Stimulated activated CD4-positive, alpha-beta T cell treated with anti-CD3 and anti-CD28 coated beads, Interleukin-4, amount 100 ng/mL, for 48 hours (primary cell): ENCODE data around the gene HNRNPA3.
"Not testable (repeated sequence)": the region's sequence is repeated elsewhere in the genome, so short reads cannot be mapped to it uniquely, and the experiment has no call there.

Experiments used
- DNase-seq, 2 donors: peaks; one replicate each; pipeline ENCODE4 v3.0.0-alpha.2; 2020; ENCODE audit warnings: low read depth in 2 of 2

Gene HNRNPA3

GRCh38 chr2:177234267-177234666, 21.7 kb downstream of the HNRNPA3 start:
- DNase-seq = no peak

- DNase-seq = no peak
Measured at GRCh38 chr2:177235855-177236437, 23.4 kb downstream of the HNRNPA3 start.

- DNase-seq = no peak
Measured at GRCh38 chr2:177237932-177238331, 25.3 kb downstream of the HNRNPA3 start.

- no peak for DNase-seq
Measured at GRCh38 chr2:177239053-177239452, 26.5 kb downstream of the HNRNPA3 start.

- no peak for DNase-seq
Measured at GRCh38 chr2:177239932-177240630, 27.5 kb downstream of the HNRNPA3 start.

GRCh38 chr2:177241711-177242120, 29.1 kb downstream of the HNRNPA3 start:
- DNase-seq = no peak

- no peak for DNase-seq
Measured at GRCh38 chr2:177242121-177242987, 29.8 kb downstream of the HNRNPA3 start.

- no peak for DNase-seq
Measured at GRCh38 chr2:177243073-177243472, 30.5 kb downstream of the HNRNPA3 start.

GRCh38 chr2:177243476-177243875, 30.9 kb downstream of the HNRNPA3 start:
- DNase-seq = no peak

GRCh38 chr2:177244244-177244771, 31.7 kb downstream of the HNRNPA3 start:
- no peak for DNase-seq

GRCh38 chr2:177245010-177245422, 32.4 kb downstream of the HNRNPA3 start:
- DNase-seq = no peak

- no peak for DNase-seq
Measured at GRCh38 chr2:177246000-177246399, 33.4 kb downstream of the HNRNPA3 start.

- DNase-seq = not testable (repeated sequence)
Measured at GRCh38 chr2:177246523-177247030, 34.0 kb downstream of the HNRNPA3 start.

GRCh38 chr2:177247693-177248262, 35.2 kb downstream of the HNRNPA3 start:
- no peak for DNase-seq

- DNase-seq = no peak
Measured at GRCh38 chr2:177249038-177249437, 36.4 kb downstream of the HNRNPA3 start.

- DNase-seq = no peak
Measured at GRCh38 chr2:177250461-177250860, 37.9 kb downstream of the HNRNPA3 start.

GRCh38 chr2:177251165-177251542, 38.6 kb downstream of the HNRNPA3 start:
- no peak for DNase-seq

- DNase-seq = no peak
Measured at GRCh38 chr2:177252808-177253531, 40.4 kb downstream of the HNRNPA3 start.

GRCh38 chr2:177253704-177254103, 41.1 kb downstream of the HNRNPA3 start:
- DNase-seq = no peak

- DNase-seq = no peak
Measured at GRCh38 chr2:177254433-177255226, 42.0 kb downstream of the HNRNPA3 start.
